ENCODE measurements around the gene WDR73. TPM values are rescaled to one million over a fixed set of nuclear protein-coding genes. Genes with fewer than 3 reads are reported as not detected.
A peak's percentile ranks its signal among the peaks of the same experiment; 100 is the strongest.

Gene WDR73
- total RNA-seq, 1 donor from 2014 or later, result 29.5 TPM

- TF ChIP-seq CTCF (IDR thresholded peaks at IDR 0.05; ENCODE audit: unreplicated experiment), result no peak
- Mint-ChIP-seq H3K9me3 (ENCODE audit: unreplicated experiment) (no peaks in the 10 kb centered on the region), H3K4me1 (ENCODE audit: unreplicated experiment) (peaks cover 15% of the 10 kb centered on the region), H3K4me3 (ENCODE audit: unreplicated experiment) (peak overlapping the region; percentile 71), H3K27me3 (ENCODE audit: unreplicated experiment) (peaks cover 21% of the 10 kb centered on the region), H3K36me3 (ENCODE audit: low read depth, unreplicated experiment) (peaks cover 11% of the 10 kb centered on the region), H3K27ac (ENCODE audit: unreplicated experiment) (peak overlapping the region; percentile 13)
- DNase-seq (ENCODE audit: low spot score), result no peak
Observed at GRCh38 chr15:84658788-84659411, 4.8 kb upstream of the WDR73 start.

GRCh38 chr15:84658080-84658787, 4.2 kb upstream of the WDR73 start, which contains the start of gene NMB:
TSS of gene NMB (minus strand) at chr15:84658199. CDS start at chr15:84658152, 47 bp downstream.
- Mint-ChIP-seq H3K36me3 (ENCODE audit: low read depth, unreplicated experiment) (peaks cover 11% of the 10 kb centered on the region), H3K4me3 (ENCODE audit: unreplicated experiment) (peak within 1 kb of the TSS; percentile 89), H3K27me3 (ENCODE audit: unreplicated experiment) (peaks cover 21% of the 10 kb centered on the region), H3K9me3 (ENCODE audit: unreplicated experiment) (no peaks in the 10 kb centered on the region), H3K4me1 (ENCODE audit: unreplicated experiment) (peaks cover 20% of the 10 kb centered on the region), H3K27ac (ENCODE audit: unreplicated experiment) (peak within 1 kb of the TSS; percentile 30)
- peak; percentile 82 for DNase-seq (ENCODE audit: low spot score)
- peak; percentile 41 for TF ChIP-seq CTCF (IDR thresholded peaks at IDR 0.05; ENCODE audit: unreplicated experiment)

- peak overlapping the region; percentile 30 for H3K27ac Mint-ChIP-seq (ENCODE audit: unreplicated experiment)
- TF ChIP-seq CTCF (IDR thresholded peaks at IDR 0.05; ENCODE audit: unreplicated experiment), result no peak
- H3K4me1 Mint-ChIP-seq (ENCODE audit: unreplicated experiment), result peaks cover 20% of the 10 kb centered on the region
- peaks cover 11% of the 10 kb centered on the region for H3K36me3 Mint-ChIP-seq (ENCODE audit: low read depth, unreplicated experiment)
- peak overlapping the region; percentile 89 for H3K4me3 Mint-ChIP-seq (ENCODE audit: unreplicated experiment)
- DNase-seq (ENCODE audit: low spot score), result no peak
- H3K27me3 Mint-ChIP-seq (ENCODE audit: unreplicated experiment), result peaks cover 21% of the 10 kb centered on the region
- no peaks in the 10 kb centered on the region for H3K9me3 Mint-ChIP-seq (ENCODE audit: unreplicated experiment)
Observed at GRCh38 chr15:84657748-84658079, 3.6 kb upstream of the WDR73 start.

- H3K27ac Mint-ChIP-seq (ENCODE audit: unreplicated experiment), result no peak overlapping the region
- DNase-seq (ENCODE audit: low spot score), result no peak
- no peak for TF ChIP-seq CTCF (IDR thresholded peaks at IDR 0.05; ENCODE audit: unreplicated experiment)
- no peaks in the 10 kb centered on the region for H3K9me3 Mint-ChIP-seq (ENCODE audit: unreplicated experiment)
- peaks cover 16% of the 10 kb centered on the region for H3K36me3 Mint-ChIP-seq (ENCODE audit: low read depth, unreplicated experiment)
- H3K4me1 Mint-ChIP-seq (ENCODE audit: unreplicated experiment), result peaks cover 26% of the 10 kb centered on the region
- H3K4me3 Mint-ChIP-seq (ENCODE audit: unreplicated experiment), result peak overlapping the region; percentile 89
- H3K27me3 Mint-ChIP-seq (ENCODE audit: unreplicated experiment), result peaks cover 21% of the 10 kb centered on the region
Observed at GRCh38 chr15:84656972-84657371, 2.9 kb upstream of the WDR73 start.
